ENCODE data around the gene WWOX.

The WWOX gene

DNA sequence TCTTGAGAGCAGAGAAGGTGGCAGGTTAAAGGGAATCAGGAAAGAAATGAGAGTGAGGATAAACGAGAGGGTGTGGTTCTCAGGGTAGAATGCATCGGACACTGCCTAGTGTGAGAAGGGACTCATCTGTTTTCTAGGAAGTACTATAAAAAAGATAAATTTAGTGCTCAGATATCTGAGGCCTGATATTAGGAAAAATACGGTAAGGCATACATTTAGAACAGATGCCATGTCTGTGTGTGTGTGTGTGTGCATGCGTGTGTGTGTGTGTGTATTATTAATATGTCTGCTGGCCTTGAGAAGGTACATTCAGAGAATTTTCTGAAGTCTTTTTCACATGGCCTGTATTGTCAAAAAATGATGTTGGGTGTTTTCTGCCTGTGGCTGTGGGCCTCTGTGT is 1086.3 kb downstream of the WWOX start:
- TF ChIP-seq, protein P1, sequence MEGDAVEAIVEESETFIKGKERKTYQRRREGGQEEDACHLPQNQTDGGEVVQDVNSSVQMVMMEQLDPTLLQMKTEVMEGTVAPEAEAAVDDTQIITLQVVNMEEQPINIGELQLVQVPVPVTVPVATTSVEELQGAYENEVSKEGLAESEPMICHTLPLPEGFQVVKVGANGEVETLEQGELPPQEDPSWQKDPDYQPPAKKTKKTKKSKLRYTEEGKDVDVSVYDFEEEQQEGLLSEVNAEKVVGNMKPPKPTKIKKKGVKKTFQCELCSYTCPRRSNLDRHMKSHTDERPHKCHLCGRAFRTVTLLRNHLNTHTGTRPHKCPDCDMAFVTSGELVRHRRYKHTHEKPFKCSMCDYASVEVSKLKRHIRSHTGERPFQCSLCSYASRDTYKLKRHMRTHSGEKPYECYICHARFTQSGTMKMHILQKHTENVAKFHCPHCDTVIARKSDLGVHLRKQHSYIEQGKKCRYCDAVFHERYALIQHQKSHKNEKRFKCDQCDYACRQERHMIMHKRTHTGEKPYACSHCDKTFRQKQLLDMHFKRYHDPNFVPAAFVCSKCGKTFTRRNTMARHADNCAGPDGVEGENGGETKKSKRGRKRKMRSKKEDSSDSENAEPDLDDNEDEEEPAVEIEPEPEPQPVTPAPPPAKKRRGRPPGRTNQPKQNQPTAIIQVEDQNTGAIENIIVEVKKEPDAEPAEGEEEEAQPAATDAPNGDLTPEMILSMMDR (IDR thresholded peaks at IDR 0.05): no peak
- intact Hi-C loops (cut with DNase I; ENCODE audit: low total_unique reads): no loop called here

DNA sequence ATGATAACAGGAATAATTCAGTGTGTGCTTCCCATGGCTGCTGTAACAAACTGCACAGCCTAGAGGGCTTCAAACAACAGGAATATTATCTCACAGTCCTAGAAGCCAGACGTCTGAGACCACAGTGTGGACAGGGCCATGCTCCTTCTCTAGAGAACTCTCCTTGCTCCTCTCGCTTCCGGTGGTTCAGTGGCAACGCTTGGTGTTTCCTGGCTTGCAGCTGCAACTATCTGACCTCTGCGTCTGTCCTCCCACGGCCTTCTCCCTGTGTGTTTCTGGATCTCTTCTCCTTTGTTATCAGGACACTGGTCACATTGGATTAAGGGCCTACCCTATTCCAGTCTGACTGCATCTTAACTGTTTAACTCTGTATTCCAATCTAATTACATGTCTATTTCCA is 1086.7 kb downstream of the WWOX start:
- Histone ChIP-seq H3K9me3 (peaks cover 0 to 3% (median 0%) of the 10 kb centered on the region in 3 donors), H3K4me1 (peaks cover 0 to 4% (median 0%) of the 10 kb centered on the region in 4 donors), H3K36me3 (no peaks in the 10 kb centered on the region), H3K4me3 (no peak overlapping the region), H3K27ac (no peak overlapping the region), H3K27me3 (no peaks in the 10 kb centered on the region)
- DNase-seq: no peak
- TF ChIP-seq, protein P1 (IDR thresholded peaks at IDR 0.05): no peak
- intact Hi-C loops (cut with DNase I; ENCODE audit: low total_unique reads): no loop called here

More for the DNA sequence above, 1086.3 kb downstream of the WWOX start:
- no peak for DNase-seq
- H3K36me3 ChIP-seq: no peaks in the 10 kb centered on the region
- no peak overlapping the region for H3K27ac ChIP-seq
- H3K4me1 ChIP-seq: peaks cover 0 to 4% (median 0%) of the 10 kb centered on the region in 4 donors
- H3K27me3 ChIP-seq: no peaks in the 10 kb centered on the region
- H3K4me3 ChIP-seq: no peak overlapping the region
- H3K9me3 ChIP-seq: peaks cover 0 to 3% (median 0%) of the 10 kb centered on the region in 3 donors

DNA sequence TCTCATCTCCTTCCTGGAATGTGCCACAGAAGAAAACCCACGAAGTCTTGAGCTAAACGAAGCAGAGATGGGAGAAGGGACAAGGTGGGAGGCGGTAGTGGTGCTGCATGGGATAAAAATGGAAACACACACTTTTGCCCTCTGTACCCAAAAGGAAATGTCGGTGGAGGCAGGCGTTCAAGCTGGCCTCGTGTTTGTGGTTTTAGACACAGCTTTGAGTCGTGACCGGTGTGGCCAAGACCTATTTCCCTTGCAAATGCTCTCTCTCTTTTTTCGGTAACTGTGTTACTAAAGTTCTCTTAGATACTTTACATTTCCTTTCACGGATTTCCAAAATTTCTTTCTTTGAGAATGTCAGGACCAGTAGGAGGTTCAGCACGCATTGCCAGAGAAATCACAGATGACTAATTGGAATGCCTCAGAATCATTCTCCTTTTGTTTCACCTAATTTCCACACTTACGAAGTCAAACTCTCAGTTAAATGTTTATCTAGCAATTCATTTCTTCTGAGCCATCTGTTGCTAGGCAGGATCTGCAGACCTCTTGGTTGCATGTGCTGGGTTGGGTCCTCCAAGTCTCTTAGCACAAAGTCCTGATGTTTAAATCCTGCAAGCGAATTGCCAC is 1088.8 kb downstream of the WWOX start:
- Histone ChIP-seq H3K27me3 (no peaks in the 10 kb centered on the region), H3K4me1 (no peaks in the 10 kb centered on the region), H3K36me3 (no peaks in the 10 kb centered on the region), H3K27ac (no peak overlapping the region), H3K9me3 (no peaks in the 10 kb centered on the region), H3K4me3 (no peak overlapping the region)
- intact Hi-C loops (cut with DNase I; ENCODE audit: low total_unique reads): no loop called here
- TF ChIP-seq, protein P1 (IDR thresholded peaks at IDR 0.05): no peak
- no peak for DNase-seq

DNA sequence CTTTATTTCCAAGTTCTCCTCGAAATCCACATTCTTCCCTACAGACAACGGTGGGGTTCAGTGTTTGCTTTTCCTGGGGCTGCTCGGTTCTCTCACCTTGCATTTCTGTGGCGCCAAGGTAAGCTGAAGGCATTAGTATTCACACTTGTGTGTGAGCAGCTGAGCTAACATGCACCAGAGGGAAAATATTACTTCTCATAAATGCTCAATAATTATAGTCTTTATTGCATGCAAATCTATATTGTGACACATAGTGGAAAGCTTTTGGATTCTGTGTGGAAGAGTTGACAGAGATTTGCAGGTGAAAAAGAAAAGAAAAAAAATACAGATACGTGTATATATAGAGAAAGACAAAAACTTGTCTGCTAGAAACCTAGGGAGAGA is 1089.3 kb downstream of the WWOX start:
- DNase-seq: no peak
- Histone ChIP-seq H3K4me1 (no peaks in the 10 kb centered on the region), H3K27me3 (no peaks in the 10 kb centered on the region), H3K27ac (no peak overlapping the region), H3K36me3 (no peaks in the 10 kb centered on the region), H3K9me3 (no peaks in the 10 kb centered on the region), H3K4me3 (no peak overlapping the region)
- intact Hi-C loops (cut with DNase I; ENCODE audit: low total_unique reads): no loop called here
- TF ChIP-seq, protein P1 (IDR thresholded peaks at IDR 0.05): no peak

DNA sequence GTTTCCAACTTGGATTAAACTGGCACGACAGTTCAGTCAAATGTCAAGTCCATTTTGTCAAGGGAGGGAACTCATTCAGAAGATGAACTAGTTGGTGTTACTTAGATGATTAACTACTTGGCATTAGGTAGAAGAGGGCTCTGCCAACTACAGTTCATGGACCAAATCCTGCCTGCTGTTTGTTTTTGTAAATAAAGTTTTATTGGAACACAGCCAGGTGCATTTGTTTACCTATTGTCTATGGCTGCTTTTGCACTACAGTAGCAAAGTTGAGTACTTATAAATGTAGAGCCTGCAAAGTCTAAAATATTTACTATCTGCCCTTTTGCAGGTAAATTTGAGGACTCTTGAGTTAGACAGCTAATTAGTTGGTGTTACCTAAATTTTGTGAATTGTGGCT is 1091.1 kb downstream of the WWOX start:
- no peaks in the 10 kb centered on the region for H3K4me1 ChIP-seq
- H3K27me3 ChIP-seq: no peaks in the 10 kb centered on the region
- intact Hi-C loops (cut with DNase I; ENCODE audit: low total_unique reads): no loop called here
- H3K27ac ChIP-seq: no peak overlapping the region
- no peak for DNase-seq
- TF ChIP-seq, protein P1 (IDR thresholded peaks at IDR 0.05): no peak
- H3K4me3 ChIP-seq: no peak overlapping the region
- no peaks in the 10 kb centered on the region for H3K9me3 ChIP-seq
- no peaks in the 10 kb centered on the region for H3K36me3 ChIP-seq

DNA sequence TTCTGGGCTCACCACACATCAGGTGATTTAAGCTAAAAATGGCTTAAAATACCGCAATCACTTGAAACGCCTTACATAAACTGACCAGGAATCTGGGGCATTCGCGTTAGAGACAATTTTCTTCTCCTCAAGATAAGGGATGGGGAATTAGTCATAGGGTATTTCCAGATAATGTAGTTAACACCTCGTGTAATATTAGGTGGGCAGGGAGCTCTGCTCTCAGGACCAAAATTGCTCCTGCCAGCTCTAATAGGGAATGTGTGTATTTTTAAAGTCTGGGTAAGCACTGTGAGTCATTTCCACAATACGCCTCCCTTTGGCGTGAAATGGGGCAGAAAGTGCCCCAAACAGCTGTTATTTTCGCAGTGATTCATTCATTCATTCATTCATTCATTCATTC is 1092.5 kb downstream of the WWOX start:
- DNase-seq: no peak
- no peaks in the 10 kb centered on the region for H3K4me1 ChIP-seq
- no peaks in the 10 kb centered on the region for H3K9me3 ChIP-seq
- H3K4me3 ChIP-seq: no peak overlapping the region
- H3K36me3 ChIP-seq: no peaks in the 10 kb centered on the region
- no peak overlapping the region for H3K27ac ChIP-seq
- H3K27me3 ChIP-seq: no peaks in the 10 kb centered on the region
- intact Hi-C loops (cut with DNase I; ENCODE audit: low total_unique reads): no loop called here
- TF ChIP-seq, protein P1 (IDR thresholded peaks at IDR 0.05): no peak

All from tibial artery (tissue), 4 donors.